Peyer's patch (tissue), 4 donors: ENCODE results near the gene CYP1B1. TPM values are rescaled to one million over a fixed set of nuclear protein-coding genes. Genes with fewer than 3 reads are reported as not detected.

Experiments
- DNase-seq, 3 donors: peaks; one replicate each; pipeline ENCODE4 v3.0.0-alpha.2; 2017 to 2019
- H3K27ac ChIP-seq, 4 donors: fragments of 200-600 bp; sonication (generic); one replicate each; pipeline ENCODE4 v1.5.1; 2016 to 2019
- H3K27me3 ChIP-seq, 2 donors: fragments of 200-600 bp; sonication (generic); one replicate each; pipeline ENCODE4 v1.5.1; 2019
- H3K36me3 ChIP-seq, 3 donors: fragments of 200-600 bp; sonication (generic); one replicate each; pipeline ENCODE4 v1.5.1; 2016 to 2019
- H3K4me1 ChIP-seq, 4 donors: fragments of 200-600 bp; sonication (generic); one replicate each; pipeline ENCODE4 v1.5.1; 2016 to 2019
- H3K4me3 ChIP-seq, 4 donors: fragments of 200-600 bp; sonication (generic); 1 replicate in 3 of 4; 2 replicates in 1 of 4; pipeline ENCODE4 v1.5.1; 2016 to 2019; ENCODE audit warnings: mild to moderate bottlenecking in 1 of 4
- H3K9me3 ChIP-seq, 4 donors: fragments of 200-600 bp; sonication (generic); one replicate each; pipeline ENCODE4 v1.5.1; 2016 to 2019; ENCODE audit warnings: mild to moderate bottlenecking in 1 of 4
- POLR2A ChIP-seq, 2 donors: fragments of 450-650 bp; IDR thresholded peaks; one replicate each; pipeline ENCODE4 v1.5.1; 2017; ENCODE audit warnings: antibody characterized with exemption in 2 of 2, mild to moderate bottlenecking in 2 of 2, moderate library complexity in 2 of 2
- total RNA-seq, 4 donors: library from RNA; depleted of rRNA; stranded (reverse); fragments of >200 nt; gene quantifications; one replicate each; pipeline ENCODE4 v1.1.0, GENCODE V29; 2016
- TF ChIP-seq, protein P1 (sequence below), 6 experiments: fragments of 450-650 bp in 4 of 6; fragments of 200-600 bp in 2 of 6; sonication (generic) in 1 of 6; IDR thresholded peaks; one replicate each; pipeline ENCODE4 v1.5.1; 2017 to 2019; ENCODE audit warnings: antibody characterized with exemption in 6 of 6, mild to moderate bottlenecking in 3 of 6, moderate library complexity in 1 of 6

Gene CYP1B1
- total RNA-seq, 4 donors from 2014 or later = 4.9 to 16.5 (median 12.8) TPM

DNA sequence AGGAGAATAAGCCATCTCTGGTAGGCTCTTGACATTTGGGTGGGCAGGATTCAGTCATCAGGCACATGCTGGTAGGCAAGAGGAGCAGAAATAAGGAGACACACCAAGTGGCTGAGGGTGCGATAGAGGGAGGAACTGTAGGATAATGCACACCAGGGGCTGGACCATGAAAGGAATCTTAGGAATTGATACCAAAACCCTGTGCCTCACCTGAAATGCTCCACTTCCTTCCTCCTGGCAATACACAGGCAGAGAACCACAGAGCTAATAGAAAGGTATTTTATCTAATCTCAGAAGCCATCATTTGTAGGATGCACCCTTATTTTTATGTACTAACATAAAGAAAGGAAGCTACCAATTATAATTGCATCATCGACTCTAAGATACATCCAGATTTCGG, 4.4 kb upstream of the CYP1B1 start:
- TF ChIP-seq, protein P1, sequence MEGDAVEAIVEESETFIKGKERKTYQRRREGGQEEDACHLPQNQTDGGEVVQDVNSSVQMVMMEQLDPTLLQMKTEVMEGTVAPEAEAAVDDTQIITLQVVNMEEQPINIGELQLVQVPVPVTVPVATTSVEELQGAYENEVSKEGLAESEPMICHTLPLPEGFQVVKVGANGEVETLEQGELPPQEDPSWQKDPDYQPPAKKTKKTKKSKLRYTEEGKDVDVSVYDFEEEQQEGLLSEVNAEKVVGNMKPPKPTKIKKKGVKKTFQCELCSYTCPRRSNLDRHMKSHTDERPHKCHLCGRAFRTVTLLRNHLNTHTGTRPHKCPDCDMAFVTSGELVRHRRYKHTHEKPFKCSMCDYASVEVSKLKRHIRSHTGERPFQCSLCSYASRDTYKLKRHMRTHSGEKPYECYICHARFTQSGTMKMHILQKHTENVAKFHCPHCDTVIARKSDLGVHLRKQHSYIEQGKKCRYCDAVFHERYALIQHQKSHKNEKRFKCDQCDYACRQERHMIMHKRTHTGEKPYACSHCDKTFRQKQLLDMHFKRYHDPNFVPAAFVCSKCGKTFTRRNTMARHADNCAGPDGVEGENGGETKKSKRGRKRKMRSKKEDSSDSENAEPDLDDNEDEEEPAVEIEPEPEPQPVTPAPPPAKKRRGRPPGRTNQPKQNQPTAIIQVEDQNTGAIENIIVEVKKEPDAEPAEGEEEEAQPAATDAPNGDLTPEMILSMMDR (IDR thresholded peaks at IDR 0.05) = no peak
- TF ChIP-seq POLR2A (IDR thresholded peaks at IDR 0.05) = no peak
- H3K27me3 ChIP-seq = peaks cover 0 to 4% of the 10 kb centered on the region in 2 donors
- no peaks in the 10 kb centered on the region for H3K36me3 ChIP-seq
- H3K4me3 ChIP-seq = no peak overlapping the region
- no peaks in the 10 kb centered on the region for H3K9me3 ChIP-seq
- DNase-seq = no peak
- no peak overlapping the region for H3K27ac ChIP-seq
- peaks cover 0 to 21% (median 10%) of the 10 kb centered on the region in 4 donors for H3K4me1 ChIP-seq

DNA sequence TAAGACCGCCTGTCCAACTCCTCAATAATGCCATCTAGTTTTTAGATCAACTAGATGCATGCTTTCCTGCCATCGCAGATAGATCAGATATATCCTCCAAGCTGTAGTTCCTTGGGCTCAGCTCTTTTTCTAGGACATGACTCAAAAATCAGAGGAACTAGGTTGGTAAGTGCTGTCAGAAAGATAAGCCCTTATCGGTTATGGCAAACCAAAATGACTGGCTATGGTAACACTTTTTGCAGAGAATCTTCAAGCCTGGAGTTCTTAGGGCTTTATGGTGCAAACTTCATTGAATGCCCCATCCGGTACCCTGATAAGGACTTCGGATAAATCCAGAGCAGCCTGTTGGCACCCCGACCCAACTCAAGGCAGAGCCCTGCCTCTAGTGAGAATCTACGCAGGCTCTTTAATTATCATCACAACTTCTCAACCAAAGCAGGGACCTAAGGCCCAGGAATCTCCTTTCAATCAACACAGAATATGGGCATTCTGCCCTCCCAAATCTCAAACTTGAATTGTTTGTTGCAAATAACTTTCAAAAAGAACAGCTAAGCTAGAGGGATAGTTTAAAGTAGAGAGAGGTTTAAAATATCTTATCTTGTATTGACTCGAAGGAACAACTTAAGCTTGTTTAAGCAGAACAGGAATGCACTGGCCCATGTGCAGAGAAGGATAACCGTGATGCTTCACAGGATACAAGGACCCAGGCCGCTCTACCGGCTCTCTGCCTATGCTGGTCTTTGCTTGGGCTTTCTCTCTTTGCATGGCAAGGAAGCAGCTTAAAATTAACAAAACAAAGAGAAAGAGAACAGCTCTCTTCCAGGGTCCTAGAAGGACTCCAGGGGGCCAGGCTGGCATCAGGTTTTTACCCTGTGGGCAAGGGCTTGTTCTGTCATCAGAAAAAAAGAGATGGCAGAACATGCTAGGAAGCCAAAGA, 3.4 kb upstream of the CYP1B1 start:
- Histone ChIP-seq H3K4me3 (no peak overlapping the region), H3K36me3 (no peaks in the 10 kb centered on the region), H3K27ac (no peak overlapping the region), H3K27me3 (peaks cover 0 to 12% of the 10 kb centered on the region in 2 donors), H3K9me3 (peaks cover 0 to 4% (median 0%) of the 10 kb centered on the region in 4 donors), H3K4me1 (peaks cover 0 to 30% (median 10%) of the 10 kb centered on the region in 4 donors)
- TF ChIP-seq, protein P1 (IDR thresholded peaks at IDR 0.05) = no peak
- no peak for TF ChIP-seq POLR2A (IDR thresholded peaks at IDR 0.05)
- DNase-seq = no peak

DNA sequence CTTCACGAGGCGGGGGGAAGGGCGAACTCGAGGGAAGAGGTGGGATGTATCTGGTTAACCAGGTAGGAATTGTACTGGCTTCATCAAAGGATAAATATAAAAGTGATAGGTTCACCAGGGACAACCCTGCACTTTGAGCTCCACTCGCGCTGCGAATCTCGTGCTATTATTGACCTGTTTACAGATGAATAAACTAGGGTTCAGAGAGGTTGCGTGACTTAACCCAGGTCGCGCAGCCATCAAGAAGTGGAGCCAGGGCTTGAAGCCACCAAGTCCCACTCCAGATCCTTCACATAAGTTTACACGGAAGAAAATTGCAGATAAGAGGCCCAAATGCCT, 1.4 kb upstream of the CYP1B1 start:
- Histone ChIP-seq H3K4me1 (peaks cover 0 to 36% (median 10%) of the 10 kb centered on the region in 4 donors), H3K27me3 (peaks cover 0 to 14% of the 10 kb centered on the region in 2 donors), H3K4me3 (peak overlapping the region; percentile 29 to 63 (median 50)), H3K9me3 (peaks cover 0 to 4% (median 0%) of the 10 kb centered on the region in 4 donors), H3K27ac (peak overlapping the region; percentile 55 to 87 (median 60)), H3K36me3 (no peaks in the 10 kb centered on the region)
- TF ChIP-seq, protein P1 (IDR thresholded peaks at IDR 0.05) = no peak
- TF ChIP-seq POLR2A (IDR thresholded peaks at IDR 0.05) = no peak
- DNase-seq = no peak

DNA sequence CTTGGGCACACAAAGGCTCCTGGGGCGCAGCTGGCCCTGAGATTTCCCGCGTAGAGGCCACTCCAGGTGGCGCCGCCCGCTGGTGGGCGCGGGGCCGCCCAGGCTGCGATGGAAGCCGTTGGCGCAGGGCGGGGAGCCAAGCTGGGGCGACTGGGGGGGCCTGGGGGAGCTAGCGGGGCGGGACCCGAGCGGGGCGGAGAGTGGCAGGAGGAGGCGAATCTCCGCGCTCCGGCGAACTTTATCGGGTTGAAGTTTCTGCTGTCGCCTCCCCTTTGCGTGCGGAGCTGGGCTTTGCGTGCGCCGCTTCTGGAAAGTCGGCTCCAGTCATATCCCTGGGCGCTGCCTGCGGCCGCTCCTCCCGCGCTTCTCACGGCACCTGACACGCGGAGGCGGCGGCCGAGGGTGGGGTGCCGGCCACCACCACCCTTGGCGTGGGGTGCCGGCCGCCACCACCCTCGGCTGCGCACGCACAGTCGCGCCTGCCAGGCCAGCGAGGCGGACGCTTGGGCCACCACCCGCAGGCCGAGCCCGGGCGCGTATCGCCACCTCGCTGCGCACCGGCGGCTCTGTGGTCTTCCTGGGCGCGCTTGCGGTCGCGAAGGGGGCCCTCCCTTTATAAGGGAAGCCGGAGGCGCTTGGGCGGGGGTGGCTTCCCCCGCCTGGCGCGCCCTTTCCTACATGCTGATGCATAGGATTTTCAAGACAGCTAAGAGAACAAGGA, 919 bp upstream of the CYP1B1 start:
- Histone ChIP-seq H3K9me3 (peaks cover 0 to 4% (median 0%) of the 10 kb centered on the region in 4 donors), H3K27ac (peak overlapping the region; percentile 55 to 87 (median 60)), H3K4me1 (peaks cover 0 to 36% (median 10%) of the 10 kb centered on the region in 4 donors), H3K36me3 (no peaks in the 10 kb centered on the region), H3K27me3 (peaks cover 0 to 14% of the 10 kb centered on the region in 2 donors), H3K4me3 (peak overlapping the region; percentile 29 to 63 (median 50))
- peak in 2 of 3 donors; percentile 61 to 71 for DNase-seq
- no peak for TF ChIP-seq POLR2A (IDR thresholded peaks at IDR 0.05)
- TF ChIP-seq, protein P1 (IDR thresholded peaks at IDR 0.05) = no peak

DNA sequence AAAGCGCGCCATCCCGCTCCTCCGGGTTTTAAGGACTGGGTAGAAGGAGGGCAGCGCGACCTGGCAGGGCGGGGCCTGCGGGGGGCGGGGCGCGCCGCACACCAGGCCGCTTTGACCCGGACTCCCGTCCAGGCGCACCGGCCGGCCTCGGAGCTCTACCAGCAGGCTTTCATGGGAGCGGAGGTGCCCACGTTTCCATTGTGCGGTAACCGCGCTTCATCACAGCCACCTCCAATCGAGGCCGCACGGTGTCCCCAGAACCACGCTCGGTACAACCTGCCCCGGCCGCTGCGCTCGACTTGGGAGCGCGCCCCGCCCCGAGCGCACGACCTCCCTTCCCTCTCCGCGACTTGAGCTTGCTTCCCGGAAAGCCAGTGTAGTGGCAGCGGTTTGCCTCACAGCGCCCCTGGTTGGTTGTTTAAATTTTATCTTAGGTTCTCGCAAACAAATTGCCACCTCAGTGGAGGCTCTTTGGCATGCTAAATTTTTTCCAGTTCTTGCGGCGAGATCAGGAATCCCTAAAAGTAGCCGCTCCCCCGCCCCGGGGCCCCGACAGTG, 280 bp upstream of the CYP1B1 start:
- H3K27me3 ChIP-seq = peaks cover 0 to 14% of the 10 kb centered on the region in 2 donors
- H3K4me1 ChIP-seq = peaks cover 0 to 36% (median 10%) of the 10 kb centered on the region in 4 donors

More for the DNA sequence above, 280 bp upstream of the CYP1B1 start:
- H3K4me3 ChIP-seq = peak overlapping the region; percentile 29 to 63 (median 50)
- H3K27ac ChIP-seq = peak overlapping the region; percentile 55 to 87 (median 60)
- H3K36me3 ChIP-seq = no peaks in the 10 kb centered on the region
- DNase-seq = peak in 2 of 3 donors; percentile 67 to 71
- peaks cover 0 to 4% (median 0%) of the 10 kb centered on the region in 4 donors for H3K9me3 ChIP-seq
- no peak for TF ChIP-seq POLR2A (IDR thresholded peaks at IDR 0.05)
- TF ChIP-seq, protein P1 (IDR thresholded peaks at IDR 0.05) = peak in 3 of 6 experiments; percentile 30 to 36 (median 34)
